HG03025 (cell line): Measurements from ENCODE around the gene SETD5.
"Not testable (repeated sequence)": the region's sequence is repeated elsewhere in the genome, so short reads cannot be mapped to it uniquely, and the experiment has no call there.

Experiments used
- ATAC-seq: cut with Tn5 transposase; IDR thresholded peaks from one replicate; pipeline ENCODE4 v1.9.1; 2021; ENCODE audit warnings: mild to moderate bottlenecking, moderate library complexity; ENCODE audit not compliant: unreplicated experiment, low FRiP score

The SETD5 gene

DNA sequence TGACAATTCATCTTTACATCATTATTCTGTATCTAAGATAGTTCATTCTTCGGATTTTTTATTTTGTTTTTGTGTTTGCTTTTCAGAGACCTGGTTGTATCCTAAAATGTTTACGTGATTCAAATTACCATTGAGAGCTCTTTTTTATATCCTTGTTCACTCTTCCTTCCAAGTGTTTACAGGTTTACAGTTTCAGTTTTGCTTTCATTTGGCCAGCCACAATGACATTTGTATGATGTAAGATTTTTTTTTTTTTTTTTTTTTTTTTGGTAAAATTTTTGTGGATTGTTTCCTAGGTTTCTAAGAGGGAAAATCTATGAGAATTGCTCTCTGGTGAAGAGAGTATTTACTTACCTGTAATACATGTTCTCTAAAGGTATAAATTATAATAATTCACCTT lies 55.0 kb downstream of the SETD5 start:
- no peak for ATAC-seq

DNA sequence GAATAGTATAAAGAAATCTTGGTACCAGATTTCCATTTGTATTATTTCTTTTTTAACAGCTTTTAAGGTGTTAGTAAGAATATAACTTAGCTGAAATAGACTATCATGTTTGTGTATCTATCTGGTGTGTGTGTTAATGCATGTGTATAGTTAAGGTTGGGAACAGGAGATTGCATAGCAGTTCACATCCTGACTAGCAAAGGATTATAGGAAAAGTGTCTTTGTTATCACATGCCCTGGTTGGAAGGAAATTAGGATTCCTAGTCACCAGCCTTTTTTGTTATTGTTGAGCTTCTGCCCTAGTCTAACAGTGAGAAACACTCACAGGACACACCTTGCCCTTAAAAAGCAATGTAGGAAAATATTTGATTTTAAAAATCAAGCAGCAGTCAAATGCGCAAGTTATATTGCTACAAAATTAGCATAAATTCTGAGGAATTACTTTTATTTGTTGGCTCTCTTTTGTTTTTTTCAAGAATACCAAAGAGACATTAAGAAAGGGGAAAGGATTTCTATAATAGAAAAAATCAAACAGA lies 58.2 kb downstream of the SETD5 start:
- no peak for ATAC-seq

DNA sequence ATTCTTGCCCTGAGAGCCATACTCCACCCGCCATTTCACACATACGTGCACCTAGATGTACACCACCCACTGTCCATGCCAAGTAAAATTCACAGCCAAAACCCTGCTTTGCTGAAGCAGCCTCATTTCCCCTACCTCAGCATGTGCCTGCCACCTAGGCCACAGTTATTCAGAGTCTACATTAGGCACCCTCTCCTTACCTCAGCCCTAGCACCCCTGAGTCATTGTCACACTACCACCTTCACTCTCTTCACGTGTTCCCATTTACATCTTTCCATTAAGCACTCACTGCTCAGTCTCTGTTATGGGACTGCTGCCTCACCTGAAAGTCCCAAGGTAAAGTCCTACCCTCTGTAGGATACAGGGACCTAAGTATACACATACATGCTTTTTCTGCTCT lies 70.0 kb downstream of the SETD5 start:
- no peak for ATAC-seq

DNA sequence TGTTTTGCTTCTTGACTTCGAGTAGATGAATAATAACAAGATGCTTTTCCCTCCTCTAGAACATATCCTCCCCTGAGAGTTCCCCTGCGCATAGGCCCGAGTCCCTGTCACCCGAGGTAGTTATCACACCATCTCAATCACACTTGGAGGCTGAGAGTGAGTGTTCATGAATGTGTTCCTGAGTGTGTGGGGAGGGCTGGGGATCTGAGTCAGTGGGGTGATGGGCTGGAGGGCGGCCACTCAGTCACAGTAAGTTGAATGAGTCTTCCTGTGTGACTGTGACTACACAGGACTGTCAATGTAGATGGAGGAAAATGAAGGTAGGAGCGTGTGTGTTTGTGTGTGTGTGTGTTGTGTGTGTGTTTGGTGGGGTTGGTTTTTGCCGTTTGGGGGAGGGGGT lies 71.0 kb downstream of the SETD5 start:
- ATAC-seq = no peak

DNA sequence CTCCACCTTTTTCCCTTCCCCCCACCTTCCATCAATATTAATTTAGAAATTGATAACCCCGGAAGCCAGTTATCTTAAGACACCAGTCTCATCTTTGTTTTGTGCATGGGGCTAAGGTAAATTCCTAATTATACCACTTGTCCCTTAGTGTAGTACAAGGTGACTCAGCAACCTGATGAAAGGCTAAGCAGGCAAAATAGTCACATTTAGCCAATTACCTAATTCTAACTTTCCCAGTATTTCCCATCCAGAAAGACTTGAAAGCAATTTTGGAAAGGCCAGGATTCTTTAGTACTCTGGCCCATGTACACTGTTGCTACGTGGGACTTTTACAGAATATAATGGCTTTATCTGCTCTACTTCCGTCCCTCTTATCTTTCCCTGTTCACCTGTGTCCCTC lies 72.6 kb downstream of the SETD5 start:
- no peak for ATAC-seq

DNA sequence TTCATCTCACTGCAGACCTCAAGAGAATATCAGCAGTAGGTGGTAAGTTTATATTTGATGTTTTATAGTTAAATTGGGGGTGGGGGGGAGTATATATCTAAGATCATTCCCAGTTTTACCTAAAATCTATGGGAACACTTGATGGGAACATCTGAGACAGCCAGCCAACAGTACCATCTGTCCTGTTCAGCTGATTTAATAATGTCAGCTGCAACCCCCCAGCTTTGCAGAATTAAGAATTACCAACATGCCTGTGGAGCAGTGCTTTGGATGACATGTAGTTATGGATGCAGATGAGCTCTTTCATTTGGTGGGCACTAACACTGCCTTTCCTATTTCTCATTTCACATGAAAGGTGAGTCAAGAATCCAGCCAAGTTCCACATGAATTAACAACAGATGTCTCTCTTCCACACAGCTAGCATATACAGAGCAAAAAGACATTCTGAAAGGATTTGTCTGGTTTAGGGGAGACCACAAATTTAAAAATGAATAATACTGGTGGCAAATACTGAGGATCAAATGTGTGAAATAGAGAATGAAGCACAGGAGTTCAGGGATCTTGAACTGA lies 76.2 kb downstream of the SETD5 start:
- no peak for ATAC-seq

DNA sequence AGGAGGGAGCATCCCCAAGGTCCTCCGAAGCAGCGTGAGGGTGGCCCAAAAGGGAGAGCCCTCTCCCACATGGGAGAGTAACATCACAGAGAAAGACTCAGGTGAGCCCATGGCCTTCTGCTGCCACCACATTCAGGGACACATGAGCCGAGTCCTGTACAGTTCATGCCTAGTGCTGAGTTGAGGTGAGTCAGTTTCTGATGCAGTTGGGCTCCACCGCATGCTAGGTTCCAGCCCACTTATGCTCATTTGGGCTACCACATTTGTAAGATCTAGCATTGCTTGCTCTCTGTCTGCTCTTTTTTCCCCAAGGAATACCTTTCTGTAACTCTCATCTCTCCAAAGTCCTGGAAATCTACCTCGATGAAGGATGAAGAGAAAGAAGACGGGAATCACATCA lies 77.1 kb downstream of the SETD5 start:
- ATAC-seq = no peak

DNA sequence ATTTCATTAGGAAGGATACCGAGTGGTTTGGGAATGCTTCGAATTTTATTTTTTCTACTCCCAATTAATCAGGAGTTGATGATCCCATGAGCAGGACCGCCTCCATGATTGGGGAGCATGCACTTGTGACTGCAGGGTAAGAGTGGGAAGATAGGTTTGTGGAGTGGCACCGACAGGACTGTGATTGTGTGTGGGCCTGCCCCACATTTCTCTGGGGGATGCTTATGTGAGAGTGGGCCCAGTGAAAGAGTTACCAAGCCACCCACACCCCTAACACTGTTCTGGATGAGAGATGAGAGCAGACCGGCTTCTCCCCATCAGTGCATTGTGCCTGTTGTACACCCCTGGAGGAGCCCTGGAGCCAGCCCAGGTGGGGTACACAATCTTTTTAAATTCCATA lies 79.5 kb downstream of the SETD5 start:
- no peak for ATAC-seq

DNA sequence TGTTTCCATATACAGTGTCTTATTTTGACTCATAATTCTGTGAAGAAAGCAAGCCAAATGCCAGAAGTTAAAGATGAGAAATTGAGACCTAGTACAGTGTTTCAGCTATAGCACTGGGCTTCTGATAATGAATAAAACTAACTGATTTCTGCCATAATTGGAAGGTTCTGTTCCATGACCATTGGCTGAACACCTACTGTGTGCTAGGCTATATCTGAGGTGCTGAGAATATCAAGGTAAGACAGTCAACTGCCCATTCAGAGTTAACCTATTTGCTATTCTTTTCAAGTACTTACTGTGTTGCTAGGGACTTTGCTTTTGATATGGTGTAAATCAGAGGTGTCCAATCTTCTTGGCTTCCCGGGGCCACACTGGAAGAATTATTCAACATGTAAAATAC lies 82.8 kb downstream of the SETD5 start:
- no peak for ATAC-seq

DNA sequence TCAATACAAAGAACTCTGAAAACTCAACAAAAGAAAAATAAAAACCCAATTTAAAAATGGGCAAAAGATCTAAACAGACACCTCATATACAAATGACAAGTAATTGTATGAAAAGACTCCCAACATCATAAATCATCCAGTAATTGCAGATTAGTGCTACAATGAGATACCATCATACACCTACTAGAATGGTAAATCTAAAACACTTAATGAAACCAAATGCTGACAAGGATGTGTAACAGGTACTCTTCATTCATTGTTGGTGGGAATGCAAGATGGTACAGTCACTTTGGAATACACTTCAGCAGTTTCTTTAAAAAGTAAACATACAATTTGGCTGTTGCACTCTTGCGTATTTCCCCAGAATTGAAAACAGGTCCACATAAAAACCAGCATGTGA lies 87.8 kb downstream of the SETD5 start:
- ATAC-seq = no peak

DNA sequence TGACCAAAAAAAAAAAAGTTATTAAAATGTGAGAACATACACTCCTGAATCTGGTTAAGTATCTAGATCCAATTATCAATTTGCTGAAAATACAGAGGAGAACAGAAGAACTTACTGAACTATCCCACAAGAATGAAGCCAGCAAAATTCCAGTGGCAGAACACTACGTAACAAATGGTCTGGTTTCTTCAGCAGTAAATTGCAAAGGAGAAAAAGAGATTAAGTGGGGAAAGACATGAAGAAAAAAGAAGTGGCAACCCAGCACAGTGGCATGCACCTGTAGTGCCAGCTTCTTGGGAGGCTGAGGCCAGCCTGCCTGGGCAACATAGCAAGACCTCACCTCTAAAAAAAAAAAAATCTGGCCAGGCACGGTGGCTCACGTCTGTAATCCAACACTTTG lies 94.1 kb downstream of the SETD5 start:
- ATAC-seq = no peak

DNA sequence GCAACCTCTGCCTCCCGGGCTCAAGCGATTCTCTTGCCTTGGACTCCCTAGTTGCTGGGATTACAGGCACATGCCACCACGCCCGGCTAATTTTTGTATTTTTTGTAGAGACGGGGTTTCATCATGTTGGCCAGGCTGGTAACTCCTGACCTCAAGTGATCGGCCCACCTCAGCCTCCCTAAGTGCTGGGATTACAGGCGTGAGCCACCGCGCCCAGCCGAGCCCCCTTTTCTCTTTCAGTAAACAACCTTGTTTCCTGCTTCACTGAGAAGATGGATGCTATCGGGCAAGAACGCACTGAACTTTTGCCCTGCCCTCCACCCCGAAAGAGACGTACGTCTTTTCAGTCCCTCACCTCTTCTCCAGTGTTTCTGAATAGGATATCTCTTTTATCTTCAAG lies 96.6 kb downstream of the SETD5 start:
- not testable (repeated sequence) for ATAC-seq

DNA sequence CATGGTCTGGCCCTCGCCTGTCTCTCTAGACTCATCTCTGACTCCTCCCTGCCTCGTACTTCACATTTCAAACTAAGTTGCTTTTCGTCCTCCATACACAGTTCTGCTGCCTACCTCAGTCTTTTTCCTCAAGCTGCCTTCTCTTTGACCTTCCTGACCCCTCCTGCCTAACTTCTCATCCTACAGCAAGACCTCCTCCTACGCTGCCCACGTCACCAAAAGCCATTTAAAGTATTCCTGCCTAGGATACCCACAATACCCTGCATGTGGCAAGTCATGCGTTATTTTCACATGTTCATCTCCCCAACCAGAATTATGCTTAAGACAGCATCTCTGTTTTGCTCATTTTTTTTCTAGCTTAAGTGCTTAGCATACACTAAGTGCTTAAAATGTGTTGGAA lies 99.5 kb downstream of the SETD5 start:
- no peak for ATAC-seq

DNA sequence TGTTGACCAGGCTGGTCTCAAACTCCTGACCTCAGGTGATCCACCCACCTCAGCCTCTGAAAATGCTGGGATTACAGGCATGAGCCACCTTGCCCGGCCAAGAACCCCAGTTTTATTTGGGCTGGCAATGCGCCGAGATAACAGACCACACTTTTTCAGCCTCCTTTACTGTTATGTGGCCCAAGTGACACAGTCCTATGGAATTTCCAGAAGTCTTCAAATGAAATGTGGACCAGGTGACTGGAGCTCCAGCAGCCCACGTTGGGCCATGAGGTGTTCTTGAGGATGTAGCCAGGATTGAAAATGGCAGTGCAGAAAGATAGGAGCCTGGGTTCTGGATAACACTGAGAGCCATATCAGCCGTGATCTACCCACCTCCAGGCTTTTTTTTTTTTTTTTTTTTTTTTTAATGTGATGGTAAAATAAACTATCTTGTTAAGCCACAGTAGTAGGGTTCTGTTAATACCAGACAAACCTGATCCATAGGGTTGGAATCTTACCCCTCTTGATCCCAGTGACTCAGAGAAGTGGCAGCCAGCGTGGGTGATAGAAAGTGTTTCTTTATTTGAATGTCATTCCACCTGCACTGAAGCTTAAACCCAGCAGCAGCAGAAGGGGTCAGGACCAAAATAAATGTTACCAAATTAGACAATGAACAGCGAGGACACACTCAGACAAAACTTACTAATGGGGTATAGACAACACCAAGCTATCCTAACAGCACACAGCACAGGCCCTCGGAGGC lies 100.6 kb downstream of the SETD5 start:
- no peak for ATAC-seq

DNA sequence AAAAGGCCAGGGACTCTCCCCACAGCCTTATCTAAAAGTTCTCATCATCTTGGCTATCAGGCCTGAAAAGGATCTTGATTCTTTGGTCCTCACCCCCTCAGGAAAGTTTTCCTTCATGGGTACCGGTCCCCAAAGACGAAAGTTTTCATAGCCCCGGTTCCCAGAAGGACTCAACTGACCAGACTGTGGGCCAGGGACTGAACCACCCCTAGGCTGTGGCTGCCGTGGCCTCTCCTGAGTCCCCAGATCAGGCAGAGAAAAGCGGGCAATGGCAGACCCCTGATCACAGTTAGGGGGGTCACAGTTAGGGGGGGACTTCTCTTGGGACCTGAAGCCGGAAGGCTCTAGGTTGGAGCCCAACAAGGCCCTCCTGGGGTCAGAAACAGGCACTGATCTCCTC lies 101.4 kb downstream of the SETD5 start:
- no peak for ATAC-seq

DNA sequence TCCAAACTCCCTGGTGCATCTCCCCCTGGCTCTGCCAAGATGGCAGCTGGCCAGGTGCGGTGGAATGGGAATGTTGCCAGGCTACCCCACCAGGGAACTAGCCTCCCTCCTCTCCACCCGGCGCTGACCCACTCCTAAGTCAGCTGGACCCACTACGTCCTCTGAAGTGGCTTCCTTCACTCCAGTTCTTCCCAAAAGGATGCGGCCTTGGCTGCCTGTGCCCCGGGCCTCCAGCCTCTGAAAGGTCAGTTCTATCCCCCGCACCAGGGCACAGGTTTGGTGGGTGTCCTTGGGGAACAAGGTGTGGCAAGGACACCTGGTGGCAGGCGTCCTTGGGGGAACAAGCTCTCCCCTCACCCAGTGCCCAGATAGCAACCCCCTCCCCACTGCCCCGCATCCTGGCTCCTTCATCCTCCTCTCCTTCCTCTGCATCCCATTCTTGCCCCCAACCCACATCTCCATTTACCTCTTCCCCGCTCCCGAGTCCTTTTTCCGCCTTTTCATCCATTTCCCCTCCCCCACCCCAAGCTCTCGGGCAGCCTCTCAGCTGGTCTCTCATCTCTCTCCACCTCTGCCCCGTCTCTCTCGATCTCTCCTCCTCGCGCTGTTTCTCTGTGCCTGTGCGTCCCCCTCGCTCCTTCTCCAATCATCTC lies 102.2 kb downstream of the SETD5 start:
- no peak for ATAC-seq

DNA sequence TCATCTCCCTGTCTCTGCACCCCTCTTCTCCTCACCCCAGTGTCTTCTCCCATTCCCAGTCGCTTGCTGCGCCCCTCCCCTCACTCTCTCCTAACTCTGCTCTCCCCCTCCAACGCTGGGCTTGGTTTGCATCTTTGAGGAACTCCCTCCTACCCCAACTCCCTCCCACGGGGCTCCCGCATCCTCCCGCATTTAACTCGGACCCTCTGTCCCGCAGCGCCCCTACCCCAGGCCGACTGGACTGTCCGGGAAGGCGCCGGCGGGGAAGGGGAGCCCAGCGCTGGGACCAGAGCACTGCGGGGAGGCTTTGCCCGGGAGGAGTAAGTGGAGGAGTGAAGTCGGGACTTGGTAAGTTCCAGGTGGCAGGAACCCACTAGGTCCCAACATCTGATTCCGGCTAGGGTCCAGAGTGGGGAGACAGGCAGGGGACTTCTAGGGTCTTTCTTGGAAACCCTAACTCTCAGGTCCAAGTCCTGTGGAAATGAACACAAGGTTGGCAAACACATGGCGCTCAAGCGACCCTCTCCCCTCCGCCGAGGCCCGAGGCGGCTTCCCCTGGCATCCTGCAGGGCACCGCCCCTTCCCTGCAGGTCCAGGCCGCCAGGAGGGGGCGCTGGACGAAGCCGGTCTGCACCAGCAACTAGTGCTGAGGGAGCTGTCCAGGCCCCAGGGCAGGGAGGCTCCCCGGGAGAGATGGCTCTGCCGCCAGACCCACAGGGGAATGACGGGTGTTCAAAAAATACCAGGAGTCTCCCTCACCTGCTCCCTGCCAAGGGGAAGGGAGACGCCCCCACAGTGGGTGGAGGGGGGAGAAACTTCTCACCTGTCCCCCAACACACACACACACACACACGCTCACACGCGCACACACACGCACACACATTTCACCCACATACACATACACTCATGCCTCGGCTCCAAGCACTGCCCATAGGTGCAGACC lies 103.0 kb downstream of the SETD5 start:
- ATAC-seq = no peak

DNA sequence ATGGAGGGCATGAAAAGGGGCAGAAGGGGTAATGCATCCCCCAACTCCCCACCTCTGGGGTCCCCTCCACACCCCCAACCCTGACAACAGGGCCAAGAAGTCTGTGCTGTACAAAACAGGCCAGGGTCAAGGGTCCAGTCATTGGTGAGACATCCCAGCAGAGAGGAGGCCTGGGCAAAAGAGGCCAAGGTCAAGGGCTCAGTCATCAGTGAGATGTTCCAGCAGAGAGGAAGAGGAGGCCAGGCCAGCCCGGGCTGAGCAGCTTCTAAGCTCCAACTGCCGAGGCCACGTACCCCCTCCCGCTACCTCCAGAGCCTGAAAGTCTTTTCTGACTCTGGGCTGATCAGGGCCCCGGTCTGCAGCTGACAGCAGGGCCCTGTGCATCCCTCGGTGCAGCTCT lies 103.8 kb downstream of the SETD5 start:
- ATAC-seq = no peak

DNA sequence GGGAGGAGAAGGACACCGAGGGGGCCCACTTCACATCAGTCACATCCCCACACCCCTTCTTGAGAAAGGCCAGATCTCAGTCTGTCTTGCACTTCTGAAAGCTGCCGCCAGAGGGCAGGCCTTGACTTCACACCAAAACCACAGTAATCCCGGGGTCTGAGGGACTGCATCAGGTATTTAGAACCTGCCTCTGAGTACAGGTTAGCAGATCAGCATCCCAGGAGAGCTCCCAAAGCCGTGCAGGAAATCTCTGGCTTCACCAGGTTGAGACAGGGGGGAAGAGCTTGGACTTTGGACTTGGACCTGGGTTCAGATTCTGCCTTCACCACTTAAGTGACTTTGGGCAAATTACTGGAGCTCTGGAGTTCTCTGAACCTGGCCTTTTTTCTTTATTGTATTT lies 105.9 kb downstream of the SETD5 start:
- ATAC-seq = no peak
